ENCODE measurements around the gene GAK. TPM values are rescaled to one million over a fixed set of nuclear protein-coding genes. Genes with fewer than 3 reads are reported as not detected.

The GAK gene
- polyA plus RNA-seq, 1 of the 3 experiments (the other 2 are of a cell fraction), result 35.9 TPM

DNA sequence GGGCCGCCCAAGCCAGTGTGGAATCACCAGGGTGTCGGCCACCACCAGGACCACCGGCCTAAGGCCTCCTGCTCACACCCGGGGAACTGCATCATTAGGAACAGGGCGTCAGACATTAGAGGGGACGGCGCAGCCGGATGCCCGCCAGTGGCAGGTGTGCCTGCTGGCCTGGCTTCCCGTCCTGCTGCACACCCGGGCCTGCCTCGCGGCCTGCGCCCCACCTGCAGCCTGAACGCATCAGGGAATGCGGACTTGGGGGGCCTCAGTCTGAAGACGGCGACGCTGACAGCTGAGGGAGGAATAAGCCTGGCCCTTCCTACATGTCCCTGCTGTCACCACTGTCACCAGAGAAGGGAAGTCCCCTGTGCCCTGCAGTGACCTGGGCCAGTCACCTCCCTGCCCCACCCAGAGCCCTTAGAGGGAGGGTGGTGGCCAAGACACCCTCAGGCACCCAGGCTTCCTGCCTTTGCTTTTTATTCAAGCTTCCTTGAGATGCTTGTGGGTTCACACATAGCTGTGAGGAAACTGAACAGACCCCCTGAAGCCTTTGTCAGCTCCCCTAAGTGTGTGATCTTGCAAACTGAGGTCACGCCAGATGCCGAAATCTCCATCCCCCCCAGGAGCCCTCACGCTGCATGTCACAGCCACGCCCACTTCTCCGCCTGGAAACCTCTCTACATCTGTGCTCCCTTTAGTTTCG, 38.1 kb upstream of the GAK start:
- H3K27ac ChIP-seq (ENCODE audit: low read depth in 2 of 2, low read length in 1 of 2), result no peak overlapping the region
- H2AFZ ChIP-seq (ENCODE audit: low read depth), result no peak overlapping the region
- H3K4me2 ChIP-seq, result no peak overlapping the region
- H3K9me3 ChIP-seq, result no peaks in the 10 kb centered on the region
- no peak overlapping the region for H3K9ac ChIP-seq
- peaks cover 0 to 14% of the 10 kb centered on the region in 2 experiments for H3K36me3 ChIP-seq (replicated peaks in 1 of 2; ENCODE audit: control insufficient read depth in 1 of 2, insufficient read depth in 2 of 2, low read length in 1 of 2)
- peaks cover 7 to 18% of the 10 kb centered on the region in 2 experiments; a peak in 1 of 4 replicates for H3K4me1 ChIP-seq (ENCODE audit: control insufficient read depth in 1 of 2, insufficient read depth in 2 of 2, low read depth in 1 of 2, low read length in 1 of 2)
- H3K27me3 ChIP-seq (ENCODE audit: insufficient read depth), result no peaks in the 10 kb centered on the region
- ChIA-PET CTCF (interaction anchor here (0.7 kb wide), 1 partner anchor 40 kb away, joined by 3 read pairs; no protein-coding TSS in a partner anchor), POLR2A (no interaction called here)
- WGBS (ENCODE audit: low lambda C conversion rate), result 95% methylated on average over 25 of the region's 25 CpGs
- DNase-seq, result no peak
- H4K20me1 ChIP-seq (ENCODE audit: insufficient read depth), result peaks cover 18% of the 10 kb centered on the region
- H3K79me2 ChIP-seq (ENCODE audit: insufficient read depth), result peaks cover 18% of the 10 kb centered on the region; the same call in 1 of the 2 replicates
- H3K9me2 ChIP-seq, result no peaks in the 10 kb centered on the region
- no peaks in the 10 kb centered on the region for H3F3A ChIP-seq (replicated peaks; ENCODE audit: insufficient read depth)
- no peak for TF ChIP-seq RXRA (IDR thresholded peaks at IDR 0.05; ENCODE audit: borderline replicate concordance, low read depth)
- no peak for TF ChIP-seq TCF12 (IDR thresholded peaks at IDR 0.05)
- TF ChIP-seq, protein P1, sequence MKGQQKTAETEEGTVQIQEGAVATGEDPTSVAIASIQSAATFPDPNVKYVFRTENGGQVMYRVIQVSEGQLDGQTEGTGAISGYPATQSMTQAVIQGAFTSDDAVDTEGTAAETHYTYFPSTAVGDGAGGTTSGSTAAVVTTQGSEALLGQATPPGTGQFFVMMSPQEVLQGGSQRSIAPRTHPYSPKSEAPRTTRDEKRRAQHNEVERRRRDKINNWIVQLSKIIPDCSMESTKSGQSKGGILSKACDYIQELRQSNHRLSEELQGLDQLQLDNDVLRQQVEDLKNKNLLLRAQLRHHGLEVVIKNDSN (IDR thresholded peaks at IDR 0.05; ENCODE audit: borderline replicate concordance, low read depth), result no peak
- TF ChIP-seq TAF1 (IDR thresholded peaks at IDR 0.05; ENCODE audit: borderline replicate concordance, low read depth, low read length), result no peak
- TF ChIP-seq, protein P2, sequence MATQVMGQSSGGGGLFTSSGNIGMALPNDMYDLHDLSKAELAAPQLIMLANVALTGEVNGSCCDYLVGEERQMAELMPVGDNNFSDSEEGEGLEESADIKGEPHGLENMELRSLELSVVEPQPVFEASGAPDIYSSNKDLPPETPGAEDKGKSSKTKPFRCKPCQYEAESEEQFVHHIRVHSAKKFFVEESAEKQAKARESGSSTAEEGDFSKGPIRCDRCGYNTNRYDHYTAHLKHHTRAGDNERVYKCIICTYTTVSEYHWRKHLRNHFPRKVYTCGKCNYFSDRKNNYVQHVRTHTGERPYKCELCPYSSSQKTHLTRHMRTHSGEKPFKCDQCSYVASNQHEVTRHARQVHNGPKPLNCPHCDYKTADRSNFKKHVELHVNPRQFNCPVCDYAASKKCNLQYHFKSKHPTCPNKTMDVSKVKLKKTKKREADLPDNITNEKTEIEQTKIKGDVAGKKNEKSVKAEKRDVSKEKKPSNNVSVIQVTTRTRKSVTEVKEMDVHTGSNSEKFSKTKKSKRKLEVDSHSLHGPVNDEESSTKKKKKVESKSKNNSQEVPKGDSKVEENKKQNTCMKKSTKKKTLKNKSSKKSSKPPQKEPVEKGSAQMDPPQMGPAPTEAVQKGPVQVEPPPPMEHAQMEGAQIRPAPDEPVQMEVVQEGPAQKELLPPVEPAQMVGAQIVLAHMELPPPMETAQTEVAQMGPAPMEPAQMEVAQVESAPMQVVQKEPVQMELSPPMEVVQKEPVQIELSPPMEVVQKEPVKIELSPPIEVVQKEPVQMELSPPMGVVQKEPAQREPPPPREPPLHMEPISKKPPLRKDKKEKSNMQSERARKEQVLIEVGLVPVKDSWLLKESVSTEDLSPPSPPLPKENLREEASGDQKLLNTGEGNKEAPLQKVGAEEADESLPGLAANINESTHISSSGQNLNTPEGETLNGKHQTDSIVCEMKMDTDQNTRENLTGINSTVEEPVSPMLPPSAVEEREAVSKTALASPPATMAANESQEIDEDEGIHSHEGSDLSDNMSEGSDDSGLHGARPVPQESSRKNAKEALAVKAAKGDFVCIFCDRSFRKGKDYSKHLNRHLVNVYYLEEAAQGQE (IDR thresholded peaks at IDR 0.05; ENCODE audit: low read depth, low read length), result no peak
- no peak for TF ChIP-seq GATA2 (CRISPR knock-in tag; IDR thresholded peaks at IDR 0.05)
- TF ChIP-seq RCOR1 (IDR thresholded peaks at IDR 0.05; ENCODE audit: low read length), result no peak
- no peak for TF ChIP-seq FOXM1 (IDR thresholded peaks at IDR 0.05; ENCODE audit: low read depth)
- H3K4me3 ChIP-seq (ENCODE audit: low read depth in 2 of 2, low read length in 1 of 2), result no peak overlapping the region

DNA sequence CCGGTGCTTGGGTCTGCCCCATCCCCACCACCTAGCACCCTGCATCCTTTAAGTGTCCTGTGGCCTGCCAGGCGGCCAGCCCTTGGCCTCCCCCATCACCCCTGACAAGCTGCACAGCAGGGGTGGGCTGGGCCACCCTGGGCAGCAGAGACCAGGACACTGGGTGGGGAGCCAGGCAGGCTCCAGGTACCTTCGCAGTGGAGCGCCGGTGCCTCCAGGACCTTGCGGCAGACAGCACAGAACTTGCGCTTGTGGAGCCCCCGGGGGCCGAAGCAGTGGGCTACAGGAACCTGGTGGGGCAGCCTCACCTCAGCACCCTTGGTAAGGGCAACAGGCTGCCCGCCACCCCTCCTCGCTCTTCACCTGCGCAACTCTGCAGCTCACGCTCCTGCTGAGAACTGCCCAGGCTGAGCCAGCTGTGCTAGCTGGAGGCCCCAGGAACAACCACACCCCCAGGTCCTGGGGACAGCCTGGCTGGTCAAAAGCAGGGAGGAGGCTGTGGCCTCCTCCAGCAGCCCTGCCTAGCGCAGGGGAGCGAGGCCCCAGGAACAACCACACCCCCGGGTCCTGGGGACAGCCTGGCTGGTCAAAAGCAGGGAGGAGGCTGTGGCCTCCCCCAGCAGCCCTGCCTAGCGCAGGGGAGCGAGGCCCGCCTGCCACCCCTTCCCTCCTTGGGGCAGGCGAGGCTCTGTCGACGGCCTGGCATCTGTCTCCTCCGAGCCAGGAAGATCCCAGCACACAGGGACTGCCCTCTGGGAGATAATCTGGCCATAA, 36.7 kb upstream of the GAK start:
- TF ChIP-seq TEAD4 (IDR thresholded peaks at IDR 0.05; ENCODE audit: borderline replicate concordance, insufficient read depth) (no peak), SMC3 (IDR thresholded peaks at IDR 0.05; ENCODE audit: low read depth, low read length) (no peak), MXI1 (IDR thresholded peaks at IDR 0.05; ENCODE audit: low read depth, low read length) (no peak), RXRA (IDR thresholded peaks at IDR 0.05; ENCODE audit: borderline replicate concordance, low read depth) (no peak)
- TF ChIP-seq, protein P1 (IDR thresholded peaks at IDR 0.05; ENCODE audit: borderline replicate concordance, low read depth), result no peak
- TF ChIP-seq, protein P3, sequence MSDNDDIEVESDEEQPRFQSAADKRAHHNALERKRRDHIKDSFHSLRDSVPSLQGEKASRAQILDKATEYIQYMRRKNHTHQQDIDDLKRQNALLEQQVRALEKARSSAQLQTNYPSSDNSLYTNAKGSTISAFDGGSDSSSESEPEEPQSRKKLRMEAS (IDR thresholded peaks at IDR 0.05; ENCODE audit: low read depth), result no peak
- TF ChIP-seq, protein P2 (IDR thresholded peaks at IDR 0.05; ENCODE audit: low read depth, low read length), result no peak
- TF ChIP-seq, protein P4, sequence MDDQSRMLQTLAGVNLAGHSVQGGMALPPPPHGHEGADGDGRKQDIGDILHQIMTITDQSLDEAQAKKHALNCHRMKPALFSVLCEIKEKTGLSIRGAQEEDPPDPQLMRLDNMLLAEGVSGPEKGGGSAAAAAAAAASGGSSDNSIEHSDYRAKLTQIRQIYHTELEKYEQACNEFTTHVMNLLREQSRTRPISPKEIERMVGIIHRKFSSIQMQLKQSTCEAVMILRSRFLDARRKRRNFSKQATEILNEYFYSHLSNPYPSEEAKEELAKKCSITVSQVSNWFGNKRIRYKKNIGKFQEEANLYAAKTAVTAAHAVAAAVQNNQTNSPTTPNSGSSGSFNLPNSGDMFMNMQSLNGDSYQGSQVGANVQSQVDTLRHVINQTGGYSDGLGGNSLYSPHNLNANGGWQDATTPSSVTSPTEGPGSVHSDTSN (IDR thresholded peaks at IDR 0.05), result no peak
- Histone ChIP-seq H3K4me1 (ENCODE audit: control insufficient read depth in 1 of 2, insufficient read depth in 2 of 2, low read depth in 1 of 2, low read length in 1 of 2) (peaks cover 7 to 16% of the 10 kb centered on the region in 2 experiments; a peak in 1 of 4 replicates), H3K9me2 (no peaks in the 10 kb centered on the region), H3K9ac (no peak overlapping the region), H3K4me3 (ENCODE audit: low read depth in 2 of 2, low read length in 1 of 2) (no peak overlapping the region), H3K36me3 (replicated peaks in 1 of 2; ENCODE audit: control insufficient read depth in 1 of 2, insufficient read depth in 2 of 2, low read length in 1 of 2) (peaks cover 0 to 23% of the 10 kb centered on the region in 2 experiments), H3K4me2 (no peak overlapping the region), H3K27me3 (ENCODE audit: insufficient read depth) (no peaks in the 10 kb centered on the region), H3K9me3 (no peaks in the 10 kb centered on the region), H4K20me1 (ENCODE audit: insufficient read depth) (peaks cover 18% of the 10 kb centered on the region), H3F3A (replicated peaks; ENCODE audit: insufficient read depth) (no peaks in the 10 kb centered on the region), H2AFZ (ENCODE audit: low read depth) (no peak overlapping the region), H3K27ac (ENCODE audit: low read depth in 2 of 2, low read length in 1 of 2) (no peak overlapping the region), H3K79me2 (ENCODE audit: insufficient read depth) (peaks cover 18% of the 10 kb centered on the region; the same call in 1 of the 2 replicates)
- ChIA-PET POLR2A (no interaction called here), CTCF (no interaction called here)
- 100% methylated on average over 2 of the region's 23 CpGs for WGBS (ENCODE audit: low lambda C conversion rate)
- no peak for DNase-seq

Measured in SK-N-SH (cell line).